Gastrocnemius medialis (tissue), 4 donors: Measurements from ENCODE around the gene EHD1. TPM values are rescaled to one million over a fixed set of nuclear protein-coding genes. Genes with fewer than 3 reads are reported as not detected.
A peak's percentile ranks its signal among the peaks of the same experiment; 100 is the strongest.

Source experiments
- ATAC-seq, 2 donors: fragments of 150-250 bp; one replicate each; pipeline ENCODE4 v1.9.1; 2016
- DNase-seq, 2 donors: peaks; one replicate each; pipeline ENCODE4 v3.0.0-alpha.2; 2019
- H3K27ac ChIP-seq, 4 donors: fragments of 200-600 bp; sonication (generic); 1 replicate in 1 of 4; 2 replicates in 3 of 4; pipeline ENCODE4 v1.5.1; 2016 to 2018; ENCODE audit warnings: mild to moderate bottlenecking in 2 of 4, moderate library complexity in 1 of 4
- H3K27me3 ChIP-seq, 3 donors: fragments of 200-600 bp; sonication (generic) in 2 of 3; 1 replicate in 1 of 3; 2 replicates in 2 of 3; pipeline versions ENCODE4 v1.5.1 to v1.6.0; 2016 to 2019; ENCODE audit warnings: mild to moderate bottlenecking in 1 of 3, moderate library complexity in 1 of 3
- H3K36me3 ChIP-seq, 2 donors: fragments of 200-600 bp; sonication (generic) in 1 of 2; one replicate each; pipeline ENCODE4 v1.5.1; 2017 to 2018
- H3K4me1 ChIP-seq, 2 donors: fragments of 200-600 bp; sonication (generic) in 1 of 2; one replicate each; pipeline ENCODE4 v1.5.1; 2016 to 2017; ENCODE audit warnings: mild to moderate bottlenecking in 2 of 2
- H3K4me3 ChIP-seq, 4 donors: fragments of 200-600 bp; sonication (generic) in 3 of 4; 1 replicate in 1 of 4; 2 replicates in 3 of 4; pipeline ENCODE4 v1.5.1; 2016 to 2019; ENCODE audit warnings: mild to moderate bottlenecking in 2 of 4
- H3K9me3 ChIP-seq, 3 donors: fragments of 200-600 bp; sonication (generic) in 2 of 3; 1 replicate in 1 of 3; 2 replicates in 2 of 3; pipeline ENCODE4 v1.5.1; 2016 to 2019
- POLR2A ChIP-seq, 2 donors: fragments of 450-650 bp; IDR thresholded peaks; one replicate each; pipeline ENCODE4 v1.6.1; 2017; ENCODE audit warnings: antibody characterized with exemption in 2 of 2, mild to moderate bottlenecking in 2 of 2, moderate library complexity in 2 of 2
- in situ Hi-C, 4 donors: fragments of 200-750 bp; cut with MboI; loops; one replicate each; pipeline versions ENCODE4 v1.15.0 to v1.8.0; 2017; ENCODE audit warnings: low sequenced_read_pairs in 4 of 4
- intact Hi-C: fragments of 100-400 bp; cut with DNase I; formaldehyde crosslinking; loops from one replicate; pipeline ENCODE4 v1.15.1; 2023; ENCODE audit warnings: low total_unique reads
- total RNA-seq, 4 donors: library from RNA; depleted of rRNA; stranded (reverse); fragments of >200 nt; gene quantifications; one replicate each; pipeline versions ENCODE4 v1.1.0 to v1.2.3, GENCODE V29; 2016
- TF ChIP-seq, protein P1 (sequence below), 5 experiments: fragments of 450-650 bp in 3 of 5; fragments of 200-600 bp in 2 of 5; sonication (generic) in 2 of 5; IDR thresholded peaks in 4 of 5; conservative IDR thresholded peaks in 1 of 5; 1 replicate in 4 of 5; 2 replicates in 1 of 5; pipeline ENCODE4 v1.5.1; 2016 to 2019; ENCODE audit warnings: antibody characterized with exemption in 5 of 5, mild to moderate bottlenecking in 3 of 5, moderate library complexity in 3 of 5

EHD1 gene
- total RNA-seq, 4 donors from 2014 or later, result 24.8 to 46.2 (median 31.3) TPM

DNA sequence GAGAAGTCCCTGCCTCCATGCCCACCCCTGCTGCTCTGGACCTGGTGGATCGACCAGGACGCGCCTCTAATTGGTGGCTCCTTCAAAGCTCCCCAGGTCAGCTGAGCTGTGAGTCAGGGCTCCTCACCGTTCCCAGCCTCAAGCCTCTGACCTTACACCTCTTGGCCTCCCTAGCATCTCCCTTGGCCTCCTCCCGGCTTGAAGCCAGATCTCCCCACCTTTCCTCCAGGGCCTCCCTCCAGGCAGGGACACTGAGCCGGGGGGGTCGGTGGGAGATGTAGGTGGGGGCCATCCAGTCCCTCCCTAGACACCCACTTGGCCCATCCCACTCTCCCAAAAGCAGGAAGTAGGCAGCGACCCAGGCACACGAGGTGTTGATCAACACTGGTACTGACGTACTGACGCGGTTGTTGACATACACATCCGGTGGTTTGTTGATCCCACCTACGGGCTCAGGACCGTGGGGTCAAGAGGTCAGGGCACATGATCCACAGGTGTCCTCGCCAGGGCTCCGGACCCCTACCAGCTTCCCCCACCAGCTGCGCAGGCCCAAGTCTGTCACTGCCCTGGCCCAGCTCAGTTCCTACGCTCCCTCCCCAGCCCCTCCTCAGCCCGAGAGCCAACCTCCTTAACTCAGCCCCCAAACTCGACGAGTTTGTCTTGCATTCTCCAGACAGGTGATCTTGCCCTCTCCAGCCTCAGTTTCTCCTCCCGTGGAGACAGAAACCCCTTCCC lies 37.8 kb upstream of the EHD1 start:
- Histone ChIP-seq H3K27me3 (no peaks in the 10 kb centered on the region), H3K27ac (peak overlapping the region; percentile 81 to 87 (median 84)), H3K4me3 (peak overlapping the region; percentile 80 to 91 (median 90)), H3K4me1 (peaks cover 24 to 27% of the 10 kb centered on the region in 2 donors), H3K9me3 (no peaks in the 10 kb centered on the region), H3K36me3 (peaks cover 0 to 33% of the 10 kb centered on the region in 2 donors)
- intact Hi-C loops, result loop anchor here (2.0 to 5.0 kb wide), 4 partner anchors 81 to 201 kb away; partner anchors contain the start of genes ARL2, BATF2, VPS51 and ZNHIT2
- DNase-seq (peak; percentile 33 to 39), ATAC-seq (no peak)
- in situ Hi-C loops, result loop anchor here in 1 of 4 donors (5.0 kb wide), 1 partner anchor 111 kb away; the partner anchor contains the start of gene SNX15
- TF ChIP-seq, protein P1, sequence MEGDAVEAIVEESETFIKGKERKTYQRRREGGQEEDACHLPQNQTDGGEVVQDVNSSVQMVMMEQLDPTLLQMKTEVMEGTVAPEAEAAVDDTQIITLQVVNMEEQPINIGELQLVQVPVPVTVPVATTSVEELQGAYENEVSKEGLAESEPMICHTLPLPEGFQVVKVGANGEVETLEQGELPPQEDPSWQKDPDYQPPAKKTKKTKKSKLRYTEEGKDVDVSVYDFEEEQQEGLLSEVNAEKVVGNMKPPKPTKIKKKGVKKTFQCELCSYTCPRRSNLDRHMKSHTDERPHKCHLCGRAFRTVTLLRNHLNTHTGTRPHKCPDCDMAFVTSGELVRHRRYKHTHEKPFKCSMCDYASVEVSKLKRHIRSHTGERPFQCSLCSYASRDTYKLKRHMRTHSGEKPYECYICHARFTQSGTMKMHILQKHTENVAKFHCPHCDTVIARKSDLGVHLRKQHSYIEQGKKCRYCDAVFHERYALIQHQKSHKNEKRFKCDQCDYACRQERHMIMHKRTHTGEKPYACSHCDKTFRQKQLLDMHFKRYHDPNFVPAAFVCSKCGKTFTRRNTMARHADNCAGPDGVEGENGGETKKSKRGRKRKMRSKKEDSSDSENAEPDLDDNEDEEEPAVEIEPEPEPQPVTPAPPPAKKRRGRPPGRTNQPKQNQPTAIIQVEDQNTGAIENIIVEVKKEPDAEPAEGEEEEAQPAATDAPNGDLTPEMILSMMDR (IDR thresholded peaks at IDR 0.05 in 4 of 5, conservative IDR thresholded peaks at IDR 0.05 in 1 of 5), result no peak
- TF ChIP-seq POLR2A (IDR thresholded peaks at IDR 0.05), result no peak

DNA sequence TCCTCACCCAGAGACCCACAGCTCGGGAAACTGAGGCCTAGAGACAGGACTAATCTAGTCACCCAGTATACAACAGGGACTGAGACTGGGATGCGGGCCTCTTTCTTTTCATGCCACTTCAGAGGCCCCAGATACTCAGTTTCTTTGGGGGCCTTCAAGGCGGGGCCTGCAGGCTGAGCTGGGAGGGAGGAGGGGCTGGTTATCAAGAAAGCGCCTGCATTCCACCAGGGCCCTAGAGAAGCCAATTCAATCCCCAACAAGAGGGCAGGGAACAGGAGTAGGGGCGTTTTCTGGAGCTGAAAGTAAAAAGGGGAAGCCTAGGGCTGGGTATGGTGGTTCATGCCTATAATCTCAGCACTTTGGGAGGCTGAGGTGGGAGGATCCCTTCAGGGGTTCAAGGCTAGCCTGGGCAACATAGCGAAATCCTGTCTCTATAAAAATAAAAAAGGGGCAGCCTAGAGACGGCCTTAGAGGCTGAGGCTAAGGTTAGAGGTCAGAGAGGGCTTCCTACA lies 37.0 kb upstream of the EHD1 start:
- H3K4me3 ChIP-seq, result peak overlapping the region; percentile 80 to 91 (median 90)
- no peaks in the 10 kb centered on the region for H3K9me3 ChIP-seq
- peaks cover 24 to 27% of the 10 kb centered on the region in 2 donors for H3K4me1 ChIP-seq
- peak overlapping the region; percentile 81 to 87 (median 84) for H3K27ac ChIP-seq
- DNase-seq (no peak), ATAC-seq (no peak)
- H3K27me3 ChIP-seq, result no peaks in the 10 kb centered on the region
- no peak for TF ChIP-seq POLR2A (IDR thresholded peaks at IDR 0.05)
- TF ChIP-seq, protein P1 (IDR thresholded peaks at IDR 0.05 in 4 of 5, conservative IDR thresholded peaks at IDR 0.05 in 1 of 5), result no peak
- in situ Hi-C loops, result loop anchor here in 1 of 4 donors (5.0 kb wide), 1 partner anchor 112 kb away; the partner anchor contains the start of gene SNX15
- intact Hi-C loops, result loop anchor here (5.0 kb wide), 2 partner anchors 97 to 182 kb away; partner anchors contain the start of genes ARL2 and VPS51
- peaks cover 0 to 41% of the 10 kb centered on the region in 2 donors for H3K36me3 ChIP-seq

DNA sequence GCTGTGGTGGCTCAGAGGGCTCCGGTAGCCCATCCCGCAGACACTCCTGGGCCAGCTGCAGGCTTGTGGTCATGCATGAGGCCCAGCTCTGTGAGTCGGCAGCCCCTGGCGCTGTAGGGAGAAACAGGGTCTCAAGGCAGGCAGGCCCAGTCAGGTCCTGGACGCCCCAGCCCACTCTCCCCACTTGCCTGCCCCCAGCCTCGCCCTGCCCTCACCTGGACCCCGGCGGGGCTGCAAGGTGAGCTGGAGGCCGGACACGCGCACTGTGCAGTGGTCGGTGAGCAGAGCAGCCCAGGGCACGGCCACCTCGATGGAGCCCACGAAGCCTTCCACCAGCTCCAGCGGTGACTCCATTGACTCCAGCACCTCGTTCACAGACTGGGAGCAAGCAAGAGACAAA lies 35.7 kb upstream of the EHD1 start:
- H3K4me1 ChIP-seq, result peaks cover 24 to 27% of the 10 kb centered on the region in 2 donors
- H3K27me3 ChIP-seq, result no peaks in the 10 kb centered on the region
- intact Hi-C loops (no loop called here), in situ Hi-C loops (no loop called here)
- no peaks in the 10 kb centered on the region for H3K9me3 ChIP-seq
- H3K4me3 ChIP-seq, result no peak overlapping the region
- peaks cover 0 to 54% of the 10 kb centered on the region in 2 donors for H3K36me3 ChIP-seq
- ATAC-seq (no peak), DNase-seq (no peak)
- no peak for TF ChIP-seq POLR2A (IDR thresholded peaks at IDR 0.05)
- TF ChIP-seq, protein P1 (IDR thresholded peaks at IDR 0.05 in 4 of 5, conservative IDR thresholded peaks at IDR 0.05 in 1 of 5), result no peak
- no peak overlapping the region for H3K27ac ChIP-seq

DNA sequence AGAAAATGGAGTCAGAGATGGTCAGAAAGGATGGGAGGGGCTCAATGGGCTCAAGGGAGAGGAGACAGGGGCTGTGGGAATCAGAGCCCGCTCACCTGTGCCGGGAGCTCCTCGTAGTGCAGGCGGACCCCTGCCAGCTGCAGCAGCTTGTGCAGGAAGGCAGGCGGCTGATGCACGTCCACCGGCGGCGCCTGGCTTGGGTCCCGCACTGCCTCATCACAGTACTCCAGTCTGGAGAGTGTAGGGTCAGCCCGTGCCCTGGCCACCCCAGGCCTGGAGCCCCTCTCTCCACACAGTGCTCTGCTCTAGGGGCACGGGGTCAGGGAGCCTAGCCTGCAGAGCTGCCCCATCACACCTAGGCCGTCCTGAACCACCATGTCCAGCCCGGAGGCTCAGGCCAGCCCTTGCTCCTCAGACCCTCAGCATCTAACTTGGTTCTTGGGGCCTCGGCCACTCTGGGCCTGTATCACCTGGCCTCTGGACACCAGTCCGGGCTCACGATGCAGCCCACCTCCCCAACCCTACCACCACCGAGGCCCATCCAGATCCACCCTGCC lies 34.8 kb upstream of the EHD1 start:
- in situ Hi-C loops, result no loop called here
- TF ChIP-seq, protein P1 (IDR thresholded peaks at IDR 0.05 in 4 of 5, conservative IDR thresholded peaks at IDR 0.05 in 1 of 5), result no peak
- no peak for TF ChIP-seq POLR2A (IDR thresholded peaks at IDR 0.05)
- intact Hi-C loops, result no loop called here
- Histone ChIP-seq H3K36me3 (peaks cover 0 to 63% of the 10 kb centered on the region in 2 donors), H3K4me1 (peaks cover 19 to 20% of the 10 kb centered on the region in 2 donors), H3K9me3 (no peaks in the 10 kb centered on the region), H3K27me3 (no peaks in the 10 kb centered on the region), H3K4me3 (no peak overlapping the region), H3K27ac (no peak overlapping the region)
- no peak for ATAC-seq
- no peak for DNase-seq
